Measurements from ENCODE around the gene ATG5.
"Not testable (repeated sequence)": the region's sequence is repeated elsewhere in the genome, so short reads cannot be mapped to it uniquely, and the experiment has no call there.

Gene ATG5

GRCh38 chr6:106275692-106276091 is 49.9 kb downstream of the ATG5 start:
- H3K9me3 Mint-ChIP-seq: no peaks in the 10 kb centered on the region
- TF ChIP-seq CTCF (IDR thresholded peaks at IDR 0.05; ENCODE audit: unreplicated experiment in 3 of 3): no peak
- no peak overlapping the region for H3K4me3 Mint-ChIP-seq

GRCh38 chr6:106273087-106273486 is 52.5 kb downstream of the ATG5 start:
- peaks cover 20% of the 10 kb centered on the region for H3K36me3 Mint-ChIP-seq (ENCODE audit: low read depth)
- H3K4me3 Mint-ChIP-seq: no peak overlapping the region
- H3K27ac Mint-ChIP-seq: no peak overlapping the region
- H3K9me3 Mint-ChIP-seq: peaks cover 6% of the 10 kb centered on the region
- H3K27me3 Mint-ChIP-seq (ENCODE audit: low read depth): no peaks in the 10 kb centered on the region
- TF ChIP-seq CTCF (IDR thresholded peaks at IDR 0.05; ENCODE audit: unreplicated experiment in 3 of 3): no peak
- H3K4me1 Mint-ChIP-seq: no peaks in the 10 kb centered on the region

More at GRCh38 chr6:106275692-106276091, 49.9 kb downstream of the ATG5 start:
- Mint-ChIP-seq H3K4me1 (no peaks in the 10 kb centered on the region), H3K36me3 (ENCODE audit: low read depth) (peaks cover 24% of the 10 kb centered on the region), H3K27me3 (ENCODE audit: low read depth) (no peaks in the 10 kb centered on the region), H3K27ac (no peak overlapping the region)

- Mint-ChIP-seq H3K27ac (no peak overlapping the region), H3K36me3 (ENCODE audit: low read depth) (peaks cover 27% of the 10 kb centered on the region), H3K27me3 (ENCODE audit: low read depth) (no peaks in the 10 kb centered on the region), H3K4me1 (no peaks in the 10 kb centered on the region), H3K9me3 (peaks cover 13% of the 10 kb centered on the region), H3K4me3 (no peak overlapping the region)
- TF ChIP-seq CTCF (IDR thresholded peaks at IDR 0.05; ENCODE audit: unreplicated experiment in 3 of 3): no peak
These were observed 53.3 kb downstream of the ATG5 start for GRCh38 chr6:106272287-106272686.

- H3K27ac Mint-ChIP-seq: no peak overlapping the region
- H3K36me3 Mint-ChIP-seq (ENCODE audit: low read depth): peaks cover 37% of the 10 kb centered on the region
- no peak overlapping the region for H3K4me3 Mint-ChIP-seq
- TF ChIP-seq CTCF (IDR thresholded peaks at IDR 0.05; ENCODE audit: unreplicated experiment in 3 of 3): no peak
- no peaks in the 10 kb centered on the region for H3K4me1 Mint-ChIP-seq
- no peaks in the 10 kb centered on the region for H3K27me3 Mint-ChIP-seq (ENCODE audit: low read depth)
- peaks cover 31% of the 10 kb centered on the region for H3K9me3 Mint-ChIP-seq
These were observed 55.1 kb downstream of the ATG5 start for GRCh38 chr6:106270414-106270813.

GRCh38 chr6:106269268-106269919 is 56.2 kb downstream of the ATG5 start:
- not testable (repeated sequence) for H3K27ac Mint-ChIP-seq; H3K4me1 Mint-ChIP-seq; H3K4me3 Mint-ChIP-seq; H3K27me3 Mint-ChIP-seq (ENCODE audit: low read depth)
- H3K36me3 Mint-ChIP-seq (ENCODE audit: low read depth): peaks cover 47% of the 10 kb centered on the region
- peaks cover 41% of the 10 kb centered on the region for H3K9me3 Mint-ChIP-seq

GRCh38 chr6:106268500-106268899 is 57.1 kb downstream of the ATG5 start:
- not testable (repeated sequence) for H3K4me3 Mint-ChIP-seq; H3K27ac Mint-ChIP-seq; H3K27me3 Mint-ChIP-seq (ENCODE audit: low read depth); H3K4me1 Mint-ChIP-seq
- peaks cover 46% of the 10 kb centered on the region for H3K9me3 Mint-ChIP-seq
- H3K36me3 Mint-ChIP-seq (ENCODE audit: low read depth): peaks cover 56% of the 10 kb centered on the region

GRCh38 chr6:106264433-106264832 is 61.1 kb downstream of the ATG5 start:
- not testable (repeated sequence) for H3K27me3 Mint-ChIP-seq (ENCODE audit: low read depth); H3K4me1 Mint-ChIP-seq; H3K27ac Mint-ChIP-seq; H3K4me3 Mint-ChIP-seq
- Mint-ChIP-seq H3K9me3 (peaks cover 50% of the 10 kb centered on the region), H3K36me3 (ENCODE audit: low read depth) (peaks cover 77% of the 10 kb centered on the region)

GRCh38 chr6:106259748-106260147 is 65.8 kb downstream of the ATG5 start:
- H3K4me1 Mint-ChIP-seq: peaks cover 17% of the 10 kb centered on the region
- not testable (repeated sequence) for H3K27ac Mint-ChIP-seq; H3K4me3 Mint-ChIP-seq; H3K27me3 Mint-ChIP-seq (ENCODE audit: low read depth)
- peaks cover 34% of the 10 kb centered on the region for H3K36me3 Mint-ChIP-seq (ENCODE audit: low read depth)
- peaks cover 12% of the 10 kb centered on the region for H3K9me3 Mint-ChIP-seq

Data from nephron (organoid).